Right renal cortex interstitium (tissue), 3 donors: ENCODE results near the gene EWSR1. TPM values are rescaled to one million over a fixed set of nuclear protein-coding genes. Genes with fewer than 3 reads are reported as not detected.
"Not testable (repeated sequence)": the region's sequence is repeated elsewhere in the genome, so short reads cannot be mapped to it uniquely, and the experiment has no call there.

Experiments
- DNase-seq, 3 donors: peaks; one replicate each; pipeline ENCODE4 v3.0.0-alpha.2; 2013; ENCODE audit warnings: low read depth in 3 of 3, low spot score in 2 of 3
- polyA plus RNA-seq, 3 donors: library from polyadenylated mRNA; unstranded; fragments of 120-200 nt; gene quantifications; one replicate each; pipeline ENCODE4 v1.2.1, GENCODE V29; 2013; ENCODE audit not compliant: insufficient read length in 3 of 3

EWSR1 gene, protein sequence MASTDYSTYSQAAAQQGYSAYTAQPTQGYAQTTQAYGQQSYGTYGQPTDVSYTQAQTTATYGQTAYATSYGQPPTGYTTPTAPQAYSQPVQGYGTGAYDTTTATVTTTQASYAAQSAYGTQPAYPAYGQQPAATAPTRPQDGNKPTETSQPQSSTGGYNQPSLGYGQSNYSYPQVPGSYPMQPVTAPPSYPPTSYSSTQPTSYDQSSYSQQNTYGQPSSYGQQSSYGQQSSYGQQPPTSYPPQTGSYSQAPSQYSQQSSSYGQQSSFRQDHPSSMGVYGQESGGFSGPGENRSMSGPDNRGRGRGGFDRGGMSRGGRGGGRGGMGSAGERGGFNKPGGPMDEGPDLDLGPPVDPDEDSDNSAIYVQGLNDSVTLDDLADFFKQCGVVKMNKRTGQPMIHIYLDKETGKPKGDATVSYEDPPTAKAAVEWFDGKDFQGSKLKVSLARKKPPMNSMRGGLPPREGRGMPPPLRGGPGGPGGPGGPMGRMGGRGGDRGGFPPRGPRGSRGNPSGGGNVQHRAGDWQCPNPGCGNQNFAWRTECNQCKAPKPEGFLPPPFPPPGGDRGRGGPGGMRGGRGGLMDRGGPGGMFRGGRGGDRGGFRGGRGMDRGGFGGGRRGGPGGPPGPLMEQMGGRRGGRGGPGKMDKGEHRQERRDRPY
- 100 to 1,000 TPM; 287 to 335 (median 320) TPM for polyA plus RNA-seq

DNA sequence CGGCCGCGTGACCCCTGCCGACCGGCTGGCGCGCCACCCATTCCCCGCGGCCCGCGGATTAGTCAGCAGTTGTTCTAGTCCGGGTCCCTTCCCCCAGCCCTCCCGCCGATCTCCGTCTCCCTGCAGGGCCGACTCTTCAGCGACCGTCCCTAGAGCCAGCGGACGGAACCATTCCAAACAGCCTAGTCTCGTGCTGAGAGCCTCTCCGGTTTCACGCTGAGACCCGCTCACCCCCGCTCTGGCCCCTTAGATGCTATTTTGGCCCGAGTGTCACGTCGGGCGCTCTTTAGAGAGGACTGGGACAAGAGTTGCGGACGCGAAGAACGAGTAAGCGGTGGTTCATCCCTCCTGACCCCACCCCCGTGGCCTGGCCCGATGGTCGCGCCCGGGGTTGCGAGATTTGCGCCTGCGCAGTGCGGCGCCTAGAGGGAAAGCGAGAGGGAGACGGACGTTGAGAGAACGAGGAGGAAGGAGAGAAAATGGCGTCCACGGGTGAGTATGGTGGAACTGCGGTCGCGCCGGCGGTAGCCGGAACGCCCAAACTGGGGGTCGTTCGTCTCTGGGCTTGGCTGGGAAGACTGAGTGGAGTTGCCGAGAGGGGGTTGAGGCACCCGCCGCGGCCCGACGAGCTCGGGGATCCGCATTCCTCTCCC, at the start of gene EWSR1, which contains the start of gene RHBDD3:
Gene EWSR1 (plus strand): TSS at position 411 of the 653 bp plus-strand sequence. CDS start 69 bp downstream, at position 480.
Gene RHBDD3 (minus strand): TSS at position 124 of the 653 bp plus-strand sequence. CDS start 2,355 bp downstream, outside the sequence.
- peak; percentile 91 to 94 (median 92) for DNase-seq

DNA sequence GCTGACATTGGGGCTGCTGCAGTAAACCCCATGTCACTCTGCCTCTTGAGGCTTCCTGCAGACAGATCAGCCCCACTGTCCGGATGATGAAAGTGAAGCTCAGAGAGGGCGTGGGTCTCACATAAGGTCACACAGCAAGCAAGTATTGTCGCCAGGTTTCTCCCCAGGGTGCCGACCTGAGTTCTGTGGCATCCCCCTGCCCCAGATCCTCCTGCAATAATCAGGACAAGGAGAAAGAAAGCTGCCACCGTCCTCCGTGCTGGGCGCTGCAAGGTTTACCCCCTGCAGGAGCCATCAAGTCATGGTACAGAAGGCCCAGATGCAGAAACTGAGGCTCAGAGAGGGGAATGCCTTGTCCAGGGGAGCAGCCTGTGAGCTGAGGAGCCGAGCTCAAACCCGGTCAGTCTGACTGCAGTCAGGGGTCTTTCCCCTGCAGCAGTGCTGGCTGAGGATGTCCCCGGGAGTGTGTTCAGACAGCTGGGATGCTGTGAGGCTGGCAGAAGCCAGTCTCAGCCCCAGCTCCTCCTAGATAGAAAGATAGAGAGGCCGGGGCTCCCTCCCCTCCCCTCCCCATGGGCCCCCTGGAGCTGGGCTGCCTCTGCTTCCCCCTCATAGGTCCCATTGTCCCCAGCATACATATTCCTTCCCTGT, 49.2 kb upstream of the EWSR1 start:
- DNase-seq, result no peak

DNA sequence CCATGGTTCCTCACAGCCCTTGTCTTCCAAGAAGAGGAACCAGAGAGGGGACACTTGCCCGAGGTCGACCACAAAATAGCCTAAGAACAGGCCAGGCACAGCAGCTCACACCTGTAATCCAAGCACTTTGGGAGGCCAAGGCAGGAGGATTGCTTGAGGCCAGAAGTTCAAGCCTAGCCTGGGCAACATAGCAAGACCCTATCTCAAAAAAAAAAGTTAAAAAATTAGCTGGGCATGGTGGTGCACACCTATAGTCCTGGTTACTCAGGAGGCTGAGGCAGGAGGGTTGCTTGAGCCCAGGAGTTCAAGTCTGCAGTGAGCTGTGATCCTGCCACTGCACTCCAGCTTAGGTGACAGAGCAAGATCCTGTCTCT, 48.7 kb upstream of the EWSR1 start:
- not testable (repeated sequence) for DNase-seq

DNA sequence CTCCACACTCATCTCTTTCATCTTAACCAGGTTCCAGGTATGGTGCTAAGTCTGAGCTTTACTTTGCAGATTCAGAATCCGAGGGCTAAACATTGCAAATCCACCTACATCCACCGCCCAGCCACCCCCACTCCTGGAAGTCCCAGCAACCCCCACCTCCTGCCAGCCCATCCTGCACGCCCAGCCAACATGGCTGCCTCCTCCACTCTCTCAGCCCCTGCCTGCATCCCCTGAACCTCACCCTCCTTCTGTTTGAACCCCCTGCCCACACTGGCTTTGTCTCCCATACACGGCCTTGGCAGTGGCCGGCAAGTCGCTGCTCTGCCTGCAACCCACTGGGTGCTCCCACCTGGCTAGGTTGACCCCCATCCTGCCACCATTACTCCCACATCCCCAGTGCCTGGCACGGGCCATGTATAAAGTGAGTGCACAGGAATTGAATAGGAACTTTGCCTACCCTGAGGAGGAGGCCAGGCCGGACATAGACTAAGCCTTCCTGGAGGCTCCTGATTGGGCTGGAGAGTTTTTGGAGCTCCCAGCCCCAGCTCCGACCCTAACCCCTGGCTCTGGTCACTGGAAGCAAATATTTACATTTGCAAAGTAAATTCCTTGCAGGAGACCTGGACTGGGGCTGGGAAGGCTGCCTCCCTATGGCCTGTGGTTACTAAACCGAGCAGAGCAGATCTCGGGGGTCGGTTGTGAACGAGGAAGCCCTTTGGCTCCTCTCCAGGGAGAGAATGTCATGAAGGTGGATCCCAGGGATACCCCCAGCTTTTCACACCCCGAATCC, 48.0 kb upstream of the EWSR1 start:
- no peak for DNase-seq

DNA sequence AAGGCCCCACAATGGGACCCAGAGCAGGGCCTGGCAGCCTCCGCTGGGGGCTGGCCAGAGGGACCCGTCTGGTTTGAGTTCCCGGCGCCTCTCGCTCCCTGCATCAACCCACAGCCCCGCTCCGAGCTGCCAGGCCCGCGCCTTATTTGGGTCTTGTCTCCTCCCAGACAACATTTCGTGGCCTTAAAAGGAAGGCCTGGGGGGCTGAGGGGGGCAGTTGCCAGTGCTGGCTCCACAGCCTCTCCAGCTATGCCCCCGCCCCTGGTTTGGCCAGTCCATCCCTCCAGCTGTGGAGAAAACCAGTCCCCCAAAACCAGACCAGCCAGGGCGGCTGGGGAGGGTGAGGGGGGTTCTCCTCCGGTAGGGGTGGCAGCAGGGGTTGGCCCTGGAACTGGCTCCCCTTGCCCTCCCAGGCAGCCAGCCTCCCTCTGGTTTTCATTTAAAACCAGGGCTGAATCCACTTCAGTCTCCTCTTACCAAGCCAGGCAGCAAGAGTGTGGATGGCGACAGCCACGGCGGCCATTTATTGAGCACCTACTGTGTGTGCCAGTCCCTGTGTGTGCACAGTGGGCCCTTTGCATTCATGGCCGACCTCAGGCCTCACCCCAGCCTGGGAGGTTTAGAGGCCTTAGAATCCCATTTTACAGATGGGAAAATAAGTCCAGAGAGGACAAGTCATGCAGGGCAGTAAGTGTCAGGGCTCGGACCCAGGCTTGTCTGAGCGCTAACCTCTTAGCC, 43.8 kb upstream of the EWSR1 start:
- DNase-seq, result no peak

DNA sequence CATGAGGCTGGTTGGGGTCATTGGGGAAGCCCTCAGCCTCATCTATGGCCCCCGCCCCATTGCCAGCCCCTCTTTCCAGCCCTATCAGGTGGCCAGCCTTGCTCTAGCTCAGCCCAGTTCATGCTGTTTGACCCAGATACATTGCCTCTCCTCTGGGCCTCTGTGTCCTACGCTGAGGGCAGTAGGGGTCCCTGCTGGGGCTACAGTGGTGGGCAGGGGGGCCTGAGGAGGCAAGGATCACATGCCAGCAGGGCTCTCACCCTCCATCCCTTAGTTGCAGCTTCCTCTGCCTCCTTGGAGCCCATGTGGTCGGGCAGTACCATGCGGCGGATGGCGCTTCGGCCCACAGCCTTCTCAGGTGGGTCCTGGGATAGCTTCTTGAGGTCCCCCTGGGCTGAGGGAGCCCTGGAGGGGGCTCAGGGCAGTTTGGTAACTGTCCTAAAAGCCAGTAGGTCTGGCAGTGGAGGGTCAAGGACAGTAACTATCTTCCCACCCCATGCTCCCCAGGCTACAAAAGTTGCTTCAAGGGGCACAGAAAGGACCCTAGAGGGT, 43.1 kb upstream of the EWSR1 start:
- DNase-seq, result no peak

DNA sequence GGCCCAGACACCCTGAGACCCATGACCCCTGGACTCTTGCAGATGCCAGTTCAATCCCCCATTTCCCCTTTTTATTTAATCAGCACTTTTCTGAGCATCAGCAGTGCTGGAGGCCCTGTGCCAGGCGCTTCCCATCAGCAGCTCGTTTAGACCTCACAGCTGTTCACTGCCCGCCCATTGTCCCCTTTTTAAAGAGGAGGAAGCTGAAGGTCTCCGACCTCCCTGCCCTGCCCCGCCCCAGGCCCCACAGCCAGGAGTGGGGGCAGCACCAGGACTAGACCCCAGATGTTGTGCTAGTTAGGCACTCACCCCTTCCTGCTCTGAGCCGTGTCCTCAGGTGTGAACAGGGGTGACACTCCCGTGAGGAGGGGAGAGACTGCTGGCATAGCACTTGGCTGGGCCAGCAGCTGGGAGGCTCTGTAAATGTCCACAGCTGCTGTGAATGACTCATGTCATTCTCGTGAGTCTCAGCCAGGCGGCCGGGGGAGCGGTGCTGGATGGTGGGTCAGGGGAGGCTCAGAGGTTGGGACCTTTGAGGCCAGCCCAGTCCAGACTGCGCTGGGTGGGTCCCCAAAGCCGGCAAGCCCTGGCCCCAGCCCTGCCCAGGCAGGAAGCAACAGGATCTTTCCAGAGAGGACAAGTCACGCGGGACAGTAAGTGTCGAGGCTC, 42.5 kb upstream of the EWSR1 start:
- DNase-seq, result no peak

DNA sequence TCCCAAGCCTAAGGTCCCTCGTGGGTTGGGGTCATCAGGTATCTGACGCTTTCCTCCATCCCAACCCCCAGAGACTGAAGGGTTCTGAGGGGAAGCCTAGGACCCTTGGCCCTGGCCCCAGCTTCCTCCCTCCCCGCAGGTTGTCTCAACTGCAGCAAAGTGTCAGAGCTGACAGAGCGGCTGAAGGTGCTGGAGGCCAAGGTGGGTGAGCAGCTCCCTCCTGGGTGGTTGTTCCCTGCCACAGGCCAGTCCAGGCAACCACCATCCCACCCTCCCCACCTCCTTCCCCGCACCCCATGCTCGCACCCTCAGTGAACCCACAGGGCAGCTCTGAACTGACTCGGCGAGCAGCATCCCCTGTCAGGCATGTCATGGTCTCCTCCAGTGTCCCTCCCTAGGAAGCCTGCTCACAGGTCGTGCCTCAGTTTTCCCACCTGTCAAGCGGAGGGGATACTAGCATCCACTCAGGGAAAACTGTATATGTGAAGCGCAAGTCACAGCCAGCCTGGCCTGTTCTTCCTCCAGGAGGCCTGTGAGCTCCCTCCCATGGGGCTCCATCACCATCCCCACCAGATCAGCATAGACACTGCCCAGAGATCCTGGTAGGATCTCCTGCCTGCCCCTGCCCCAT, 41.6 kb upstream of the EWSR1 start:
- no peak for DNase-seq

DNA sequence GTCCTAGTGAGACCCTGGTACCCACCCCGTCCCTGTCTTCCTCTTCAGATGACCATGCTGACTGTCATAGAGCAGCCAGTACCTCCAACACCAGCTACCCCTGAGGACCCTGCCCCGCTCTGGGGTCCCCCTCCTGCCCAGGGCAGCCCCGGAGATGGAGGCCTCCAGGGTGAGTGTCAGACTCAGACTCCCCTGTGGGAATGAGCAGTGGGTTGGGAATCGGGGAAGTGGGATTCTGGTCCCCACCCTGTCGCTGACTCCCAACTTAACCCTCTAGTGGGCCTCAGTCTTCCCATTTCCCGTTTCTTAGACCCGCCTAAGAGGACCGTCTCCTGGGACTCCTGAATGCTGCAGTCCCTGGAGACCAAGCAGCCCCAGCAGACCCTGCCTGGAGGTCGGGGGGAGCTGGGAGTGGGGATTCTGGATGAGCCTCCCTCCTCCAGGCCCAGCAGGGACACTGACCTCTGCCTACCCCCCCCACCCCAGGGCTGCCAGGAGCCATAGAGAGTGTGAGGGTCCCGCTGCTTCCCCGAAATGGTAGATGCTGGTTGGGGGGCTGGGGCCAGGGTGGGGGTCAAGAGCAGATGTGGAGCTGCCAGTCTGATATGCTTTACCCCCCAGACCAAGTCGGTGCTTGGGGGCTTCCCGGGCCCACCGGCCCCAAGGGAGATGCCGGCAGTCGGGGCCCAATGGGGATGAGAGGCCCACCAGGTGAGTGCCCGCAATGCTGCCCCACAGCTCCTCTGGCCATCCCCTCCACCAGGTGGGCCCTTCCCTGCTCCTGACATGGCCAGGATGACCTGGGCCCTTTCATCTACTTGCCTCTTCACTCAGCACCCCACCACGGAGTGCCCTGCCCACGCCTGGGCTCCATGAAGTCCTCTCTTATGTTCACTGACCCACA, 36.8 kb upstream of the EWSR1 start:
- no peak for DNase-seq

DNA sequence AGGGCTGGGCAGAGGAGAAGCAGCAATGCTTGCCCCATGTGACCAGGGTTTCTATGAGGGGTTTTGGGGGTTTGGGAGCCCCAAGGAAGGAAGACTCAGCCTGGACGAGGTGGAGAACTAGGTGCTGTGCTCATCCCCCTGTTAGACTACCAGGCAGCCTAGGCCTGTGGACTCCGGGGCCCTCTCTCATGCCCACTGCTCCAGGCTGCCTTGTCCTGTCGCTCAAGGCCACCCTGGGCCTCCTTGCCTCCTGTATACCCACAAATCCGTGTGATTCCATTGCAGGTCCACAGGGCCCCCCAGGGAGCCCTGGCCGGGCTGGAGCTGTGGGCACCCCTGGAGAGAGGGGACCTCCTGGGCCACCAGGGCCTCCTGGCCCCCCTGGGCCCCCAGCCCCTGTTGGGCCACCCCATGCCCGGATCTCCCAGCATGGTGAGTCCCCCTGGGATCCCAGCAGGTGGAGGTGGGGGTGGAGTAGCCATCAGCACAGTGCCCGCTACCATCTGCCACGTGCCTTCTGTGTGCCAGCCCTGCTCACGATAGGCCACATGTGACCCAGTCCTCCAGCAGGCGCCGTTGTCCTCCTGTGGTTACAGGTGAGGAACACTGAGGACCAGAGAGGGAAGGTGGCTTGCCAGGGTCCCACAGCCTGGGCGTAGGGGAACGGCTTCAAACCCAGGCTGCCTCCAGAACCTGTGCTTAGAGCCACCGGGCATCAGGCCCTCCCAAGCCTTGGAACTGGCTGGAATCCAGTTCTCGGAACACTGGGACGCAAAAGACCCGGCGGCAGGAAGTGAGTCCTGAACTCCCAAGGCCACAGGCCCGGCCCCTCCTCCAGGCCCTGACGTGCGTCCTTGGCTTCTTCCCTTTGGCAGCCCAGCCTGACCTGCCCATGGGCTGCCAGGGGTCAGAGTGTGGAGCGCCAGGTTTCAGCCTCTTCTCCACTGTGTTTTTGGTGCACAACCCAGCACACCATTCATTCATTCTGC, 35.8 kb upstream of the EWSR1 start:
- no peak for DNase-seq

DNA sequence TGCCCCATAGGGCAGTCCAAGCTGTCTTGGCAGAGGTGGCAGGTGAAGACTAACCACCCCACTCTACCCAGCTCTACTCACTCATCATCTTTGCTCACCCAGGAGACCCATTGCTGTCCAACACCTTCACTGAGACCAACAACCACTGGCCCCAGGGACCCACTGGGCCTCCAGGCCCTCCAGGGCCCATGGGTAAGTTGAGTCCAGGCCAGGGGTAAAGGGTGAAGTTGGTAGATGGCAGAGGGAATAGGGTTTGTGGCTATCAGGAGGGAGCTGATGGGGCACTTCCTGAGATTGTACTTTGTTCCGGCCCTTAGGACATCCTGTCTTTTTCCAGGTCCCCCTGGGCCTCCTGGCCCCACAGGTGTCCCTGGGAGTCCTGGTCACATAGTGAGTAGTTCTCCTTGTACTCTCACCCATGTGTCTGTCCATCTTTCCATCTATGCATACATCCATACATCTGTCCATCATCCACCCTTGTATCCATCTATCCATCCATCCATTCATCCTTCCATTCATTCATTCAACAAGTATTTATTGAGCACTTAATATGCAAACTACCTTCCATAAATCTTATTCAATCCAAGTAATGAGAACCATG, 34.7 kb upstream of the EWSR1 start:
- DNase-seq, result no peak

DNA sequence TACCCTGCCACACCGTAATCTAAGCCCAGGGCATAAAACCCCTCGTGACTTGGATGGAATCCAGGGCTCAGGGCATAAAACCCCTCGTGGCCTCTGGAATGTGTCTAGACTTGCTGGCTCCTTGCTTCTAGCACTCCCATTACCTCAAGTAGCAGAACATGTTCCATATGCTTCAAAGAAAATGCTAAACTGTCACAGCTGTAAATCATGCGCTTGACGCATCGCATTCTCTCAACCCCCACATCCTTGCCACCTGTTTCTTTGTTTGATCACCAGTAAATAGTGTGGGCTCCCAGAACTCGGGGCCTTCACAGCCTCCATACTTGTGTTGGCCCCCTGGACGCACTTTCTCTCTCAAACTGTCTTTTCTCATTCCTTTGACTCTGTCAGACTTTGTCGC, 27.6 kb upstream of the EWSR1 start:
- DNase-seq, result not testable (repeated sequence)

DNA sequence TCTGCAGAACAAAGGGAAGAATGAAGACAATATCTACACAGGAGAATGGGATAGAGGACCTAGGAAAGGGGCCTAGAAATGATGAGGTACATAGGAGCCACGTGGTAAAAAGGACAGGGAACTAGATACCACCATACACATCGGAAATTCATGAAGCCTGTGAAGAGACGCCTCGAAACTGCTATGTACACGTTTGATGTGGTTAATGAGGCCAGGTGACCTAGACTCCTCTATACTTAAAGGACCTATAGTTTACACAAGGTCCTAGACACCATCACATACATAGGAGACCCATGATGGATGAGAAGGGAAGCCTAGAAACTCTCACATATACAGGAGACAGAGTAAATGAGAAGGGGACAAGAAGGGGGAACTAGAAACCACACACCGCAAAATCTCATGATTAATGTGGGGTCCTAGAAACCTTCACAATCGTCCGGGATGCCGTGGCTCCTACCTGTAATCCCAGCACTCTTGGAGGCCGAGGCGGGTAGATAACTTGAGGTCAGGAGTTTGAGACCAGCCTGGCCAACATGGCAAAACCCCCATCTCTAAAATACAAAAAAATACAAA, 24.1 kb upstream of the EWSR1 start:
- DNase-seq, result no peak

DNA sequence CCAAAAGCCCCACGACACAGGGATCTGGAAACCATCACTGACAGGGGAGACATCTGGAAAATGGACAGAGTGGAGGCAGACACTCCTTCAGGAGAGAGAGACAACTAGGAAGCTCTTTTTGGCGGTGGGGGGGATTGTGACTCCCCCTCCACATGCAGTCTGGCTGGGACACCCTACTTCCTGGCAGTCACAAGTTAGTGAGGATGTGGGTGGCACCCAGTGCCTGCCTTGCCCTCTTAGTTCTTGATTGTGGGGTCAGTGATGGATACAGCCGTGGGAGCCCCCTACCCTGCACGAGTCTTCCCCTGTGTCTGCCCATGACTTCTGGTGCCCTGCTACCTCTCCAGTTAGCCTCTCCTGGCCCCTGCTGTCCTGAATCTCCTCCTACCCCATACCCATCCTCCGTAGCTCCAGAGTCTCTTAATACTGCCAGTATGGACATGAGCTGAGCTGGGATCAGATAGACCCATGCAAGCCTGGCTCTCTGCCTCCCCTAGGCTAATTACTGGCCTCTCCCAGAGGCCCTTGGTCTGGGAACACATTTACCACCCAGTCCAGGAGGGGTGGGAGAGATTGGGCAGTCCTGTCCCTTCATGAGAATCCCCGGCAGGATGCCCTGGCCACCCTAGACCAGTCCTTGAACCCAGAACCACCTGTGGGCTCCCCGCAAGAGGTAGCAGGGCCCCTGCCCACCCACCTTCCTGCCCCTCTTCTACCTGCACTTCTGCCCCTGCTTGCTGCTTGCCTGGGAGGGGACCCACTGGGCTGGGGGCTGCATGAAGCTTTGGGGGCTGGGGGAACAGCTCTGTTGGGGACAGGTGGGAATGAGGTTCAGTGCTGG, 23.1 kb upstream of the EWSR1 start:
- no peak for DNase-seq
